ENCODE measurements around the gene PARP8.
"Not testable (repeated sequence)": the region's sequence is repeated elsewhere in the genome, so short reads cannot be mapped to it uniquely, and the experiment has no call there.

PARP8 gene

DNA sequence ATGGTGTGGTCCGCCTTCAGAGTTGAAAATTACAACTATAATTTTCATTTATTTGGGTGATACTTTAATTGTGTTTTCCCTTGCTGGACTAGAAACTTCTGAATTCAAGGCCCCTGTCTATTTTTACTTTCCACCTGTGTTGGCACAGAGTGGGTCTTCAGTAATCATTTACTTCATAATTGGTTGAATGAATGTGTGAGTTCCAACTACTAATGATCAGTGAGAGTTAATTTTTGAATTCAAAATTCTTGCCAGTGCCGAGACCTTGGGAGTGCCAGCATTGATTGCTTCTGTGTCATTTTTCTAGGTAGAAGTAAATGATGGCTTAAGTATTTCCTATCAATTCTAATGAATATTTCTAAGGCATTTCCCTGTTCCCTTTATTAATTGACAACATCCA is 61.4 kb downstream of the PARP8 start:
- DNase-seq (ENCODE audit: low spot score), result no peak

DNA sequence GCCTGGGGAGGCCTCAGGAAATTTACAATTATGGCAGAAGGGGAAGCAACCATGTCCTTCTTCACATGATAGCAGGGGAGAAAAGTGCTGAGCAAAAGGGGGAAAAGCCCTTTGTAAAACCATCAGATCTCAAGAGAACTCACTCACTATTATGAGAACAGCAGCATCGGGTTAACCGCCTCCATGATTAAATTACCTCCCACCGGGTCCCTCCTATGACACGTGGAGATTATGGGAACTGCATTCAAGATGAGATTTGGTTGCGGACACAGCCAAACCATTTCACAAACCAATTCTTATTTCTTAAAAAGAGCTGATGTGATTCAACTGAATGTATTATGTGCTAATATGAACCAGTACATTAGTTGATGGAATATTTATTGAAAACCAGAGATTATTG is 63.9 kb downstream of the PARP8 start:
- DNase-seq (ENCODE audit: low spot score), result no peak

GRCh38 chr5:50730841-50731240 is 64.4 kb downstream of the PARP8 start:
- no peak for DNase-seq (ENCODE audit: low spot score)

DNA sequence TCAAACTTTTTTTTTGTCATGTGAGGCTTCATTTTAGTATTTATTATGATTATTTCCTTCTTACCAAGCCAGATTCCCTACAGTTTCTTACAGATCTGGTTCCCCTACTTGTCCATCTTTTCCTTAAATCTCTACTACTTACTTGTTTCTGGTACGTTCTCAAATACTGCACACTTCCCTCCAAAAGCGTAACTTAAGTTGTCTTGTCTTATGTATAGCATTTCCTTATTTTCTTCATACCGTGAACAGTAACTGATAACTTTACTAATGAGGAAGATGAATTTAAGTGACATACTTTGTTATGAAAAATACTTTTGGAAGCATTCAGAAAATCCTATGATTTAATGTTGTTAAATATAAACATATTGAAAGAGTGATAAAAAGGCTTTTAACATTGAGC is 67.3 kb downstream of the PARP8 start:
- DNase-seq (ENCODE audit: low spot score), result no peak

GRCh38 chr5:50738864-50739263 is 72.4 kb downstream of the PARP8 start:
- DNase-seq (ENCODE audit: low spot score), result no peak

- no peak for DNase-seq (ENCODE audit: low spot score)
Measured at GRCh38 chr5:50740832-50741231, 74.4 kb downstream of the PARP8 start.

- DNase-seq (ENCODE audit: low spot score), result no peak
Measured at GRCh38 chr5:50744776-50745175, 78.3 kb downstream of the PARP8 start.

GRCh38 chr5:50745221-50745910 is 78.9 kb downstream of the PARP8 start:
- DNase-seq (ENCODE audit: low spot score), result no peak

DNA sequence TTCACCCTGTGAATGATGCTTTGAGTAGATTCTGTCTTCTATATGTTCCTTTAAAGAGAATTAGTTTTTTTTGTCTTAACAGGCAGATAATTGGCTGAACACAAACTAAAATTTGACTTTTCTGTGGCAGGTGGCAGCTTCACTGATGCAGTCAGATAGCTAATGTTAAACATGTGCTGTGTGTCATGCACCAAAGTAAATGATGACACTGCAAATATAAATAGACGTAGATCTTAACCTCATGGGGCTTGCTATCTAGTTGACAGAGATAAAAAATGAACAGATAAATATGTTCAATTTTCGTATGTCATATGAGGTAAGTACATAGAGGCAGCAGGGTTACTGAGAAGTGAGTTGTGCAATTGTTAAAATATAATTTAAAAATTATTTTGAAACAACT is 82.7 kb downstream of the PARP8 start:
- DNase-seq (ENCODE audit: low spot score), result no peak

DNA sequence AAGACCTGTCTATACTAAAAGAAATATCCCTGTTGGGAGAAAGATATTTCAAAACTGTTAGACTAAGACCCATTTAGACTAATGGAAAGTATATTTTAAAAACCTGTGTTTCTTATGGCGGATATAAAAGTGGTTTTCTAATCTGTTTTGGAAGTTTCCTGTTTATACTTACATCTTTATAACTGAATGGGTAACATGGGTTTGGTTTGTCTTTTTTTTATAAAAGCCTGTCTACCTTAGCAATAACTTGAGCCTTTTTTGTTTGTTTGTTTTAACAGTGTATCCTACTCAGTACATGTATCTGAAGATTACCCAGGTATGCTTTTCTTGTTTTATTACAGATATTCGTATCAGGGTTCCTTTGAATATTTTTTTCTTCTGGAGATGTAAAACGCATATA is 83.4 kb downstream of the PARP8 start:
- no peak for DNase-seq (ENCODE audit: low spot score)

DNA sequence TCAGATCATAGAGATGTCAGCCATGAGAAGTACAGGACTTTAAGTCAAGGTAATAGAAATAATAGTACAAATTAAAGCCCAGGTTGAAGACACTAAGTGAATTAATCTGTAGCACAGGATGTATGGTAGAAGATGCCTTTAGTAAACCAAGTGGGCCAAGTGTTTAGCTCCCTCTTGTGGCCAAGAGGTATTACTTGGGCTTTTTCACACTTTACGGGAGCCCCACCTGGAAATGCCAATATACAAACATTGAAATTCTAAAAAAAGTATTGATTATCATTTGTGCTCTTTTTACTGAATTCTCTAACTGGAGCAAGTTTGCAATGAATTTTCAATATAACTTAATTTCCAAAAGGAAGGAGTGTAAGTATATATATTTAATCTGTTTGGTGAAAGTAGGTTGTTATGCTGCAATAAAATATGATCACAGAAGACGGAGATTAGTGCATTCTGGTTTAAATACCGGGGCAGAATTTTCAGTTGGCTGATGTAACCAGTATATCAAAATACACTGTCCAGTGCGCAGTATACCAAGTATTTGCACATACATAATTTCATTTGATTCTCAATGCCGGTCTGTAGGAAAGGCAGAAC is 84.7 kb downstream of the PARP8 start:
- DNase-seq (ENCODE audit: low spot score), result peak; percentile 36

DNA sequence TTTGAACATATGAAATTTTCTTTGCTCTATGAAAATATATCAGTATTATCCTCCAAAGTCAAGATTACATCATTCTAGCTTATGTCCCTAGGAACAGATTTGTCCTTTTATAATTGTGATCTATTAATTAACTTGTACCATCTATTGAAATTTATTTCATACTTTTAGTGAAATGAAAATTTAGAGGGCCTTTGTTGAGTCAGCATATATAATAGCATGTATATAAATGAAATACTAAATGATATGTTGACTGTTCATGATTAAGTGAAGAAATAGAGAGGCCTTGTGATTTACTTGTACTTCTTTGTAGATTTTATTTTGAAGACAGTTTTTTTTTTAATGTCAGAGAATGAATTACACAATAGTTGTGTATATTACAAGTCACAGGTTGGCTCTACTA is 86.4 kb downstream of the PARP8 start:
- DNase-seq (ENCODE audit: low spot score), result no peak

- DNase-seq (ENCODE audit: low spot score), result no peak
Measured at GRCh38 chr5:50759526-50760270, 93.3 kb downstream of the PARP8 start.

GRCh38 chr5:50763351-50763750 is 96.9 kb downstream of the PARP8 start:
- no peak for DNase-seq (ENCODE audit: low spot score)

GRCh38 chr5:50763846-50764245 is 97.4 kb downstream of the PARP8 start:
- DNase-seq (ENCODE audit: low spot score), result no peak

GRCh38 chr5:50766042-50766441 is 99.6 kb downstream of the PARP8 start:
- DNase-seq (ENCODE audit: low spot score), result no peak

DNA sequence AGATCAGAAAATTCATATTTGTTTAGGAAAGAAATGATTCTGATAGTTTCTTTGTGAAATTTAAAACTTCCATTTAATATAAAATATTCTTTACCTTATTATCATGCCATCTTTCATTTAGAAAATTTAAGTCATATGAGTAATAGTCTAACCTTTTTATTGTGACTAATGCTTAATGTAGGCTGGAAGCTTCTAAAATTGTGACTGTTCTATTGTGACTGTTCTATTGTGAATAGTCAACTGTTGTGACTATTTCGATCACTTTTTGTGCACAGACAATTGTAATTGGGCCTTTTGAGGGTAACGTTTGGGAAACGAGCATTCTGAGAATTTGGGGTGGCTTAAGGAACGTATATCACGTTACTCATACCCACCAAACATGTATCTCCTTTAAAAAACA is 100.0 kb downstream of the PARP8 start:
- DNase-seq (ENCODE audit: low spot score), result no peak

DNA sequence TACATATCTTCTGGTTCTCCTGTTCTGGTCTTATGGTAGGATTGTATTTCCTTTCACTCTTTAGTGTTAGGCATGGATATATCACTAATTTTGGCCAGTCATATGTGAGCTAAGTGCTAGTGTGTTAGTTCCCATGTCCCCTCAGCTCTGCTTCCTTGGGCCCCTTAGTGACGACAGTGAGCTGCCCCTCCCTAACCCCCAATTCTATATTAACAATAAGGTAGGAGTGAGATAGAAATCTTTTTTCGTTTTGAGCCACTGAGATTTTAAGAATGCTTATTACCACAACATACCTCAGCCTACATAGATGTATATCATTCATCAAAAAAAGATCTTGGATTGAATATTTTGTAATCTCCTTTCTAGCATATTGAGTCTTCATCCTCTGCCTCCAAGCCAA is 100.5 kb downstream of the PARP8 start:
- DNase-seq (ENCODE audit: low spot score), result no peak

GRCh38 chr5:50767588-50767987 is 101.2 kb downstream of the PARP8 start:
- no peak for DNase-seq (ENCODE audit: low spot score)

DNA sequence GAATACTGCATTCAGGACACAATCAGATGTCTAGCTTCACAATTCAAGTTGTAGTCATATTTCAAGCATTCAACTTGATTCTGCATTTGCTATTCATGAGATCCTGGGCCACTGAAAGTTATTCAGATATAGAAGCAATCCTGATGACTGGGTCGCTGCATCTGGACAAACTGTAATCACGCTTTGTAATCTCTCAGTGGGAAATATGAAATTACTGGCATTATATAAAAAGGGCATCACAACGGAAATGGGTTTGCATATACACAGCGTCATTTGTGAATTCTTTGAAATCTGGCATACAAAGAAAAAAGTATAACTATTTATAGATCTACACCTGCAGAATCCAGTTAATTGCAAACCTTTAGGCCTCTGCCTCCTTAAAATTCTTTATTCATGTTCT is 102.2 kb downstream of the PARP8 start:
- DNase-seq (ENCODE audit: low spot score), result no peak

DNA sequence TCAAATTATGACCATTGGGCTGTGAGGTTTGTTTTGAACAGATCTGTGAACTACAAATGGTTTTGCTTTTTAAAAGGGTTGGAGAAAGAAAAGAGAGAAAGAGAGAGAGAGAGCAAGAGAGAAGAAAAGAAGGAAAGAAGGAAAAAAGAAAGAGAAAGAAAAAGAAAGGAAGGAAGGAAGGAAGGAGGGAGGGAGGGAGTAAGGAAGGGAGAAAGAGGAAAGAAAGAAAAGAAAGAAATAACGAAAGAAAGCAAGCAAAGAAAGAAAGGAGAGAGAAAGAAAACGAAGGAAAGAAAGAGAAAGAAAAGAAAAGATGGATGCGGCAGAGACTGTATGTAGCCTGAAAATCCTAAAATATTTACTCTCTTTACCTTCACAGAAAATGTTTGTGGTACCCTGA is 104.0 kb downstream of the PARP8 start:
- no peak for DNase-seq (ENCODE audit: low spot score)

- DNase-seq (ENCODE audit: low spot score), result not testable (repeated sequence)
Measured at GRCh38 chr5:50774446-50775175, 108.2 kb downstream of the PARP8 start.

GRCh38 chr5:50786073-50786472 is 119.6 kb downstream of the PARP8 start:
- DNase-seq (ENCODE audit: low spot score), result no peak
